Activated CD8-positive, alpha-beta memory T cell treated with anti-CD3 and anti-CD28 coated beads for 24 hours (primary cell): ENCODE data around the gene CHRNE.

Experiments
- DNase-seq: peaks from one replicate; pipeline ENCODE4 v3.0.0-alpha.2; 2020

The CHRNE gene

DNA sequence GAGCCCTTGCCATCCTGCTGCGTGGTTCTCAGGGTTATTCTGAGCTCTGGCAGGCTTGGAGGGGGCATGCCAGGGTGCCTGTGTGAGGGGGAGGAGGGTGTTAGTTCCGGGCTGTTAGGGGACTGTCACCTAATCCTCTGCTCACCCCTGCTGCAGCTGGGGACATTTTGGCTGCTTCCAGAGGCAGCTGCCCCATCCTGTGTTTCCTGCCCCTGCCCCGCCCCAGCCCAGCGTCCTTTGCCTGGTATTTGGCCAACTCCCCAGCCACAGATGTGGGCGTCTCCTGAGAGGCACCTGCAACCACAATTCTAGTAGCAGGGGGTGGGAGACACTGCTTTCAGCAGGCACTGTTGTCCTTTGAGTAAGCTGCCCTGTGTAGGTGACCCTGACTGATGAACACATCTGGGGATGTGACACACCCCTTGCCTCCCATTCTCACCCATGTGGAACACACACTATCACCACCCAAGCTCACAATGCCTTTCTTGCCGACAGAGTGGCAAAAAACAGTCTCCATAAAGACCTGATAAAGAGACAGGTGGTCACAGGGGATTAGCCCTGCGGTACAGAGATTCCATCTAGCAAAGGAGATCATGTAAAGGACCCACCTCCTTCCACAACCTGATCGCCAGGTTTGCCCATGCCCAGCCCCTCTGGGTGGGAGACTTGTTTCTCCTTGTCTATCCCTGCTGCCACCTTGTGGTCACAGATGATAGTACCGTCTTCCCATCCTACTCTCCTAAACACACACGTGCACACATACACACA lies at the start of gene CHRNE:
CHRNE (minus strand) TSS at position 48 of the 768 bp plus-strand sequence; CDS start at position 13, 35 bp downstream.
- DNase-seq, result peak; percentile 86

DNA sequence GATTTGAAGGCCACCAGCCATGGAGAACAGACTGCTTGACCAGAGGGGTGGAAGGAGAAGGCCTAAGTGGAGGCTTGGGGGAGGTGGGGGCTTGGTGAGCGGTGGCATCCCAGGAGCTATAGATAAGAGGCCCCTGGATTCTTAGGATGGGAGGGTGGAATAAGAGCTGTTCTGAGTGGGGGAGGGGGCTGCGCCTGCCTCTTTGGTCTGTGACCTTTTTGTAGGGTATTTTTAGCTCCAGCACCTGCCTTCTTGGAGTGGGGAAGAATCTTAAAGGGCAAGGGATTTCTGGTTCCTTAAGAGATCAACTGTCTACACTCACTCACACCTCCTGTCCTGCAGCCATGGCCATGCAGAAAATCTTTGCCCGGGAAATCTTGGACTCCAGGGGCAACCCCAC lies 48.6 kb upstream of the CHRNE start:
- DNase-seq, result no peak

DNA sequence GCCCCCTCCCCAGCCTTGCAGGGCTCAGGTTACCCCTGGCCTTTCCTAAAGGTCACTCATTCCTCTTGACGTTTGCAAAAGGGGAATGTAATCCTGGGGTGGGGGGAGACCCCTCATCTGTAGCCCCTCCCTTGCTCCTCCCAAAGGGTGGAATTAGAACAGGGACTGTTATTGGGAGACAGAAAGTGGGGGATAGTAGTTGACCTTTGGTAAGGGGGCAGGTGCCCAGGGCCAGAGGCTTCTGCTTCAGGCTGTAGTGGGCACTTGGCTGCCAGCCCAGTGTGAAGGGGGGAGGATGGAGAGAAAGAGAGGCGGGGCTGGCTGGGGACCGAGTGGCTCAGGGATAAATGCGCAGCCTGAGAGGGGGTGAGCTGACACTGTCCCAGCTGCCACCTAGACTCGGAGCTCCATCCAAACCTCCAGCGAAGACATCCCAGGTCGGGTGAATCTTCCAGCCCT lies 47.9 kb upstream of the CHRNE start, which contains the start of gene ENO3:
ENO3 (plus strand) TSS at position 374 of the 459 bp plus-strand sequence. CDS start 711 bp downstream, outside the sequence.
- DNase-seq, result no peak

DNA sequence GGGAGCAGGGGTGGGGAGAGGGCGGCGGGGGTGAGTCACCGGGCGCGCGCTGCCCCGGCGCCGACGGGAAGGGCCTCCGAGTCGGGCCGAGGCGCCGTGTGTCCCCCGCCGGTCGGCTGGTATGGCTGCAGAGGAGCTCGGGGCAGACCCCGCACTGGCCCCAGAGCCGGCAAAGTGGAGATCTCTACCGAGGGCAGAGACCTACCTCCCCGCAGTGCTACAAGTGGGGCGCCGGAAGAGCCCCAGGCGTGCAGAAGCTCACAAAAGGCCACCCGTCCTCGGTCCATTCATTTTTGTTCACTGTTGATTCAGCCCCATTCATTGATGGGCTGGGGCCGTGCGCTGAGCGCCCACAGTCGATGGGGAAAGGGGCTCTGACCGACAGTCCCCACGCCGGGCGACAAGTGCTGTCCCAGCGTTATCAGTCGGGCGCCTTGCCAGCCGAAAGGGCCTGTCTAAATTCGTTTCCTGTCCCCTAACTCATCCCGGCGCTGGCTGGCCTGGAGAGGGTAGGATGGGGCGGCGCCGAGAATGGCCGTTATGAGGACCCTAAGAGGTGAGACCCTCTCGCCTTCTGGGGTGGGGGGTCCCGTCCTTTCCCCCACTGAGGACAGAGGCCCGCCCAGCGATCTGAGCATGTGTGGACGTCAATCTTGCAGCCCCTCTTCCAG lies 47.3 kb upstream of the CHRNE start:
- DNase-seq, result no peak

DNA sequence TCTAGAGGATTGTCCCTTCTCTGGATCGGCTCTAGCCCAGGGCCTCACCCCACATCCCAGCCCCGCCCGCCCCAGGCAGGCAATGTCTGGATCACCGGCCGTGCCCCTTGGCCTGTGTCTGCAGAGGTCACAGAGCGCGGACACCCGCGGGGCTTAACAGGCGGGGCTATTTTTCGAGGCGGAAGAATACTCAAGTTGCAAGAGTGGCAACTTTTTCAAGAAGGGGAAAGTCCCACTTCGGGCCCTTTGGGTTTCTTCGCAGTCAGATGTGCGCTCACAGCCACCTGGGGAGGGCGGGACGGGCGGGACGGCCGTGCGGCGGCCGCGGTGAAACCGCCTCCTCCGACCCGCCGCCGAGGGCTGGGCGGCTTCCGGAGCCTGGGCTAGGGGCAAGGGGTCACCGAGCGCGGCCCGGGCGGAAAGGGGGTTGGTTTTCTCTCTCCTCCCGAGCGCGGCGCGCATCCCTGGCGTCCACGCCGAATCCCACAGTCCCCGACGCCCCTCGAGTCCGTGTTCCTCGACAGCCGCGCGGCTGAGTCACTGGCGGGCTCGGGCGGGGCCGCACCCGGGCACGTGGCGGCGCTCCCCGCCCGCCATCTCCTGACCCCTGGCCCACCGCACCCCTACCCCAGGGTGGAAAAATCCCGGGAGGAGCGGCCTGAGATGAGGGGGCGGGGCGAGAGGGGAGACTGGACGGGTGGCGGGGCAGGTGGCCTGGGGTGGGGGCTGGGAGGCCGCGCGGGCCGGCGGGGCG lies 46.6 kb upstream of the CHRNE start:
- peak; percentile 94 for DNase-seq

DNA sequence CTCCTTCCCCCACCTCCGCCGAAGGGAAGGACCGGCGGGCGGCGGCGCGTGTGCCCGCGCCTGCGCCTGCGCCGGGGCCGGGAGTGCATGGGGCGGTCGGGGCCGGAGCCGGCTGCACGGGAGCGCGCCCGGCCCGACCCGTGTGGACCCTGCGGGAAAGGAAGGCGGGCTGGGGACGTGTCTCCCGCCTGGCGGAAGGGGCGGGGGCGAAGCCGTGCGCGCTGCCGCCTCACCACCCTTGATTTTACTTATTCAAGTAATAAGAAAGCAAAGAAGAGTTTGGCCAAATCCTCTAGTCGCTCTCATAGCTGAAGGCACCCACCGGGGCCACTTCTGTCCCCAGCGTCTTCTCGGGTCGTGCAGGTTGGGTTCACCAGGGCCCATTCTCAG lies 46.0 kb upstream of the CHRNE start:
- DNase-seq, result no peak

DNA sequence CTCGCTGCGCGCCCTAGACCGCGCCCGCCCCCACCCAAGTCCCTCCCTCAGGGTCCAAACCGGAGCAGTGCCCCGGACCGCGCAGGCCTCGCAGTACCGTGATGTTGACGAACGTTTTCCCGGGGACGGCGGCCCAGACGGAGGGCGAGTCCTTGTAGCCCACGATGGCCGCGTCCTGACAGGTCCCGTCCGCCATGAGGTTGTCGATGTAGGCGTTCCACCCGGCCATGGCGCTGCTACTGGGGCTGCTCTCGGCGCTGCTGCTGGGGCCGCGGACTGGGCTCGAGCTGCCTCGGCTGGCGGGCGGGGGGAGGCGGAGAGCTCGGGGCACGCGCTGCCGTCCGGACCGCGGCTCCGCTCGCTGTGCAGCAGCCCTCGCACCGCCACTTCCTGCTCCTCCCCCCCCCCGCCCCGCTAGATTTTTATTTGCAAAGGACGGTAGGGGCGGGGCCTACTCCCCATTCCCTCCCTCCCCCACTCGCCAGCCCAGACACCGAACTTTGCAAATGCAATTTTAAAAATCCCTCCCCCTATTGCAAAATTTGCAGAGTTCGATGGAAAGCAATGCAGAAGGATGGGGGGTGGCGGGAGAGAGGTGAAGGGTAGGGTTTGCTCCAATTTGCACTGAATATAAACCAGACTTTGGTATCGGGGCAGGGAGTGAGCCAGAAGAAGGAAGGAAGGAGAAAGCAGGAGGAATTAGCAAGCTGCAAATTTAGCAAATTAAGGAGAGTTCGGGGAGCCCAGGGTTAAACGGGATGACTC lies 45.5 kb upstream of the CHRNE start, which contains the start of gene PFN1:
PFN1 (minus strand) TSS at position 365 of the 765 bp plus-strand sequence; CDS start at position 229, 136 bp downstream.
- DNase-seq, result no peak

DNA sequence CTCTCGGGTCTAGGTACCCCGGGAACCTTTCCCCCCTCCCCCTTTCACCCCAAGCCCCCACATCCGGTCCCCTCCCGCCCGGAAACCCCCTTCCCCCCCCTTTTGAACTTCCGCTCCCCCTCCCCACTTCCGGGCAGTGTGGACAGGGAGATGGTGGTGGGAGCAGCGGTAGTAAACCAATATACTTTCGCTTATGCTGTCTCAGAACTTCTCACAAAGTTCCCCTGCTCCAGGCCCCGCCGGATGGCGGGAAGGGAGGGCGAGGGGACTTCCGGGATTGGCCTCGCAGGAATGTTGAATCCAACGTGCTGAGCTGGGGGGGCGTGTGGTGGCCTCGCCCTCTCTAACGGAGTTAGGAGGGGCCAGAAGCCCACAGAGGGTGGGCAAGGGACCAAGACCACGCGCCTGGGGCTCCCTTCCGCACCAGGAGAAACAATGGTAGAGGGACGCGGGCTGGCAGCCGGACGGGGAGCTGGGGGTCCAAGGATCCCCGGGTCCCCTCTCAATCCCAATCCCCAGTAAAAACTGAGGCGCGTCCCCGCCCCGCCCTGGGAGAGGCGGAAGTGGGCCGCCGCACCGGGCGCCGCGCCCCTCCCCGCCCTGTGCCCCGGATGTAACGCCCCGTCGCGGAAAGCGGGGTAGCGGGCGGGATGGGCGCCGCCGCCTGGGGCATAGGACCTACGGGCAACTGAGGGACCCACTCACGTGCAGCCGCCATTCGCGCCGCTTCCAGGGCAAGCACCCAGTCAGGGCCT lies 44.7 kb upstream of the CHRNE start:
- DNase-seq, result peak; percentile 89

DNA sequence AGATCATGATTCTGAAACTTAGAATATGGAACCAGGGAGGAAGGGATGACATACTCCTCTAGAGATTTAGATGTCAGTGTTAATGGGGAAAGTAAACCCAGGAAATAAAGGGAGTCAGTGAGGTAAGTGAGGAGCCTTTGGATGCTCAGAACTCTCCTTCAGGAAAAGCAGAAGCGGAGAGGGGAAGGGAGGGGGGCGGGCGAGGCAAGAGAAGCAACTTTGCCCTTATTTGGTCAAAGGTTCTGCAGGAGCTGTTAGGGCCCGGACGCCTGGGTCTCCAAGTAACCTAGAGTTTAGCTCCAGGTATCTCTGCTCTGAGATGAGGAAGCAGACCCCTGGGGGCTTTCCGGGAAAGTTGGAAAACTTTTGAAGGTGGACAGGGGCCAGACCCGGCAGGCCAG lies 44.1 kb upstream of the CHRNE start:
- DNase-seq, result no peak

DNA sequence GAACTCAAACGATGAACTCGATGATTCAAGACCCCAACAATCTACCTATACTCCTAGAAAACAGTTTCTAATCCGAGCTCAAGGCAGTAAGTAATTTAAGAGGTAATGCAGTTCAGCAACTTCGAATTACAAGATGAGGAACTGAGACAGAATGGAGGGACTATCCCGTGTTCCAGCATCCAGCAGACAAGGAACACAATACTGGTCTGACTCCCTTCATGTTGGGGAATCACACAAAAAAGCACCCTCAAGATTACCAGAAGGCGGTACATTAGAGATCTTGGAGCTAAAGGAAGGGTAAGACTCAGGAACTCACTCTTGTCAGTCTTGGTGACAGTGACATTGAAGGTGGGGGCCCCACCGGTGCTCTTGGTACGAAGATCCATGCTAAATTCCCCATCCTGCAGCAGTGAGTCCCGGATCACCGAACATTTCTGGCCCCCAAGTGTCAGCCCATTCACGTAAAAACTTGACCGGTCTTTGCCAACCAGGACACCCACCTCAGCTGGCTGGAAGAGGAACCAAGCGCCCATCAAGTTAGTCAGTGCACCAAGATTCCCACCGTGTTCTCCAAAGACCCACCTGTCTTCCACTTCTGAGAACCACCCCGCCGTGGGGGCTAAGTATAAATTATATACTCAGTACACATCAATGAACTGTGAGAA lies 43.5 kb upstream of the CHRNE start:
- no peak for DNase-seq

DNA sequence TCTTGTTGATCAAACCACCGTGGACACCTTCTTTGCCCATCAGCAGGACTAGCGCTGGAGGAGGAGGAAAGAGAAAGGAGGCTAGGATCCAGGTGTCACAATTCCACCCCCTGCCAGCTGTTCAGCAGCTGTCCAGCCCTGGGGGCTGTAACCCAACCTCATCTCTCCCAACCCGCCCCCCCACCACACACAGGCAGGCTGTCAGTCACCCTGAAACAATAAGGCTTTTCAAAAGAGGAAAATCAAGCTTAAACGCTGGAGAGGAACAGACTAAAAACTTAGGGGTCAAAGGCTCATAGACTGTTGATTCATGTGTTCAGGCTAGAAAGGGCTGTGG lies 43.0 kb upstream of the CHRNE start:
- DNase-seq, result no peak

DNA sequence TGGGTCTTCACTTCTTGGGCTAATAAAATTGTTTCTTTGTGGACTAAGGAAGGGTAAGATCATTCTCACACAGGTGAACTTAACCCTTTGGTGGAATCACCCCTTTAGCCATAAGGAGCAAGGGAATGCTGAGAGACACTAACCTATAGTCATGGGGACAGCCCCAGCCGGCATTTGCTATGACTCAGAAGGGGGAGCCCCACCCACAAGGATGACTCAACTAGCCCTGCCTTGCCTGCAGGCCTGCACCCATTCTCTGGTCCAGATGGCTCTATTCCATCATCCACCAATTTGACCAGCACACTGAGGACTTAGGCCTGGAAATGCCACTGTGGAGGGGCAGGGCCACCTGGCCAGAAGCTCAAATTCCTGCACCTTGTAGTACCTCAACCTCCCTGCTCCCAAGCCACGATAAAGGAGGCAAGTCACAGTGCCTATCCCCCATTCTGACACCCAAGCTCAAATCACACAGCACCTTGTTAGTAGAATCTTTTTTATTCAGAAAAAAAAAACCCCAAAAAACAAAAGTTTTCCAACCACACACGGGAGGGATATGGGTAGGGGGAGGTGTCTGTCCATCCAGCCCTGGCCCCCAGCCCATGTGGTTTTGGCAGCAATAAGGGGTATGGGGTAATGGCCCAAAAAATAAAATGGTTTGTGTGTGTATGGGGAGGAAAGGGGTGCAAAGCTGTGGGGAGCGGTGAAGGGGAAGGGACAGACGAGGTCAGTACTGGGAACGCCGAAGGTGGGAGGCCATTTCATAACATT lies 42.5 kb upstream of the CHRNE start:
- peak; percentile 92 for DNase-seq

DNA sequence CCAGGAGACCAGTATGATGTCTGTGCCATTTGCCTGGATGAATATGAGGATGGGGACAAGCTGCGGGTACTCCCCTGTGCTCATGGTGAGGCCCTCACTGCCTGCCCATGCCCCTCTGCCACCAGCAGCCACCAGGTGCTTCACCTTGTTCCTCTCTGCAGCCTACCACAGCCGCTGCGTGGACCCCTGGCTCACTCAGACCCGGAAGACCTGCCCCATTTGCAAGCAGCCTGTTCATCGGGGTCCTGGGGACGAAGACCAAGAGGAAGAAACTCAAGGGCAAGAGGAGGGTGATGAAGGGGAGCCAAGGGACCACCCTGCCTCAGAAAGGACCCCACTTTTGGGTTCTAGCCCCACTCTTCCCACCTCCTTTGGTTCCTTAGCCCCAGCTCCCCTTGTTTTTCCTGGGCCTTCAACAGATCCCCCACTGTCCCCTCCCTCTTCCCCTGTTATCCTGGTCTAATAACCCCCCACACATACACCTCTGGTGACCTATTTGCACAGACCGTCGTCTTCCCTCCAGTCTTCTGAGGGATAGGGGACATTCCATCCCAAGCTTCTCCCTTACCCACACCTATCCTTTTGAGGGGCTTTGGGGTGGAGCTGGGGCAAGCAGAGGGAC lies 41.8 kb upstream of the CHRNE start:
- peak; percentile 77 for DNase-seq

DNA sequence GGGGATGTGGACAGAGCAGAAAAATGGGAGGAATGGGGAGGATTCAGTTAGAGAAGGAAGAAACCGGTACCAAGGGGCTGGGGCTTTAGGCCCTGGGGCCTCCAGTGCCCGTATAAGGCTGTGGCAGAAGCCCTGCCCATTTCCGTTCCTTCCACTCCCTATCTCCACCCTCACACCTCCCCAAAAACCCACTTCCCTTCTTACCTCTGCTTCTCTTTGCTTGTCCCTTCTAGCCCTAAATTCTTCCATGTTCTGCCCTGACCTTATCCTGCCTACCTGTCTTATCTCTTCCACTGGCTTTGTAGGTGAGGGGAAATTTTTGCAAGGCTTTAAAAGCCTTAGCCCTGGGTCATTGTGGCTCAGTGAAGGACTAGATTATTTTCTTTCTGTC lies 41.3 kb upstream of the CHRNE start:
- DNase-seq, result peak; percentile 73

DNA sequence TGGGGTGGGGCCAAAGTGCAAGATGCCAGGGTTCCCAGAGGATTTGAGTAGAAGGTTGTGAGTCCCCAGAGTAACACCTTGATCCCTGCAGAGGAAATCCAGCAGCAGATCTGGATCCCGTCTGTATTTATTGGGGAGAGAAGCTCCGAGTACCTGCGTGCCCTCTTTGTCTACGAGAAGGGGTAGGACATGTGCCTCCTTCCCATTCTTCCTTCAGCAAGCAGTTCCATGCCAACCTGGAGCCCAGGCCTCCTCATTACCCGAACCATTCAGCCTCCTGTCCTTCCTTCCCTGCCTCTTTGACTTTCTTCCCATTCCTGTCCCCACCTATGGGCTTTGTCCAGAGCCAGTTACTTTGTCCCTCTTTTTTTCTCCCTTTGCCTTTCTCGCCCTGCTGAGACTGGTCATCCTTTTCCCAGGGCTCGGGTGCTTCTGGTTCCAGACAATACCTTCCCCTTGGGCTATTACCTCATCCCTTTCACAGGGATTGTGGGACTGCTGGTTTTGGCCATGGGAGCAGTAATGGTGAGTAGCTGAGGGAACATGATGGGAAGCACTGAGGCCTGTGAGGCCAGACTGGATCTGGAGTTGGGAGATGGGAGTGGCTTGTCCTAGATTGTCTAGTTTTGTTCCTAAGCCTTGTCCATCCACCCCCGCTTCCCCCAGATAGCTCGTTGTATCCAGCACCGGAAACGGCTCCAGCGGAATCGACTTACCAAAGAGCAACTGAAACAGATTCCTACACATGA lies 40.0 kb upstream of the CHRNE start:
- no peak for DNase-seq

DNA sequence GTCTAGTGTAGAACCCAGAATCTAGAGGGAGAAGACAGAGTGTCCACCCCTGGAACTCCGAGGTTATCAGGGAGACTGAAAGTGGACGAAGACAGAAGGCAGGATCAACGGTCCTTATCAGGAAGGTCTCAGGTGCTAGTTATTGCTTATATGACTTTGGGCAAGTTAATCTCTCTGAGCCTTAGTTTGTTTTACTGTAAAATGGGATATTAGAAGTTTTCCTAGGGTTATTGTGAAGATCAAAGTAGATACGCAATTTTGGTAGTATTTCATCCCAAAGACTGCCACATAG lies 38.4 kb upstream of the CHRNE start:
- DNase-seq, result no peak

DNA sequence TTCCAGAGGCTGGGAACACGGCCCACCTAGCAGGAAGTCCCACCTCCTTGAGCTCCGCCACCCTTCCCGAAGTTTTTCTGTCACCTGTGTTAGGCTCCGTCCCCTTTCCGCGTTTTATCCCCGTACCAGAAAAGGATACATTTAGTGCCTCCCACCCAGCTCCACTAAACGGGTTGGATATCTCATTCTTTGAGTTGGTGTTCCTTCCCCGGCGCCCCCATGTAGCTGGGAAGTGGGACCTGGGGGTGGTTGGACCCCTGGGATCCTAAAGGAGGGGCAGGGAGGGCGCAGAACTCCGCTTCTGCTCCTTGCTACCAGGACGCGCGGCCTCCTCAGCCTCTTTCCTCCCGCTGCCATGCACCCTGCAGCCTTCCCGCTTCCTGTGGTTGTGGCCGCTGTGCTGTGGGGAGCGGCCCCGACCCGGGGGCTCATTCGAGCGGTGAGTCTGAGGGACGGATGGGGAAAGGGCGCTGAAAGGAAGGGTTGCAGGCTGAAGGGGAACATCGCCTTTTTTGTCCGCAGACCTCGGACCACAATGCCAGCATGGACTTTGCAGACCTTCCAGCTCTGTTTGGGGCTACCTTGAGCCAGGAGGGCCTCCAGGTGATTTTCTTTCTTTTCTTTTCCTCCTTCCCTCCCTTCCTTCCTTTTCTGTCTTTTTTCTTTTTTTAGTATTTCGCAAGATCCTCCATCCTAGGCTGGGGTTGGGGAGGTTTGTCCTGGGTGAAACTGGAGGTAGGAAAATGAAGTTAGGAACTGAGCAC lies 37.8 kb upstream of the CHRNE start:
- no peak for DNase-seq

DNA sequence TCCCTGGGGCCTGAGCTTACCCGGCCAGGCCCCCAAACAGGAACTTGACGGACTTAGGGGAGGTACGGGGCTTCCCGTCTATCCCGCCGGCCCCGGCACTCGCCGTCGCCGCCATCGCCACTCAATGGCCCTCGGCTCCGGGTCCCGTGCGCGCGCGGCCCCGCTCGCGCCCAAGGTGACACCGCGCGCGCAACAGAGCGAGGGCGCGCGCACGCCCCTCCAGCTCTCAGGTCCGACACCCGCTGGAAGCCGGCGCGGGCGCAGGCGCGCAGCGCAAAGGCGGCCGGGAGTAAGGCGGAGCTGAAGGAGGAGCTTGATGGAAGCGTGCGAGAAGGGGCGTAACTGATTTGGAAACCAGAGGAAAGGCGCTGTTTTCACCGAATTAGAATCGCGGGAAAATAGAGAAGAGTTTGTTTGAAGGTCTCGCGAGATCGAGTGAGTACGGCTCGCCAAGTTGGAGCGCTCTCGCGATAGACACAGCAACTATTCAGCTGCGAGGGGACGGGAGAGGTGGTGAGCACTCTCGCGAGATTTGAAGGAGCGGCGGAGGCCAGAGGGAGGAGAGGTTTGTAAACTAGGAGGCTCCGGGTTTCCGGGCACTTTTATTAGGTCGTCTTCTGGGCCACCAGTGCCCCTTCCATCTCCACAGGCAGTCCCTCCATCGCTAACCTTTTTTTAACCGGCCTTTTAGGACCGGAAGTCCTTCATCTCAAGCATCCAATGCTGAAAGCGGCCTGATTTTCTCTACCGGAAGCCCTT lies 37.1 kb upstream of the CHRNE start, which contains the start of the genes RNF167 and SLC25A11:
RNF167 (plus strand) TSS at position 473 of the 759 bp plus-strand sequence. CDS start 642 bp downstream, outside the sequence.
SLC25A11 (minus strand) TSS at position 251 of the 759 bp plus-strand sequence; CDS start at position 115, 136 bp downstream.
- peak; percentile 96 for DNase-seq
